ENCODE data around the gene PPP2R2C.

- TF ChIP-seq CTCF (conservative IDR thresholded peaks at IDR 0.05 in 1 of 2, IDR thresholded peaks at IDR 0.05 in 1 of 2; ENCODE audit: low read depth in 1 of 2, low read length in 2 of 2) (no peak), EZH2 (IDR thresholded peaks at IDR 0.05; ENCODE audit: low read length, missing control alignments) (no peak)
These were observed 21.4 kb upstream of the PPP2R2C start for GRCh38 chr4:6493658-6494304.
